Adrenal gland (tissue), 12 donors: Measurements from ENCODE around the gene NHS. TPM values are rescaled to one million over a fixed set of nuclear protein-coding genes. Genes with fewer than 3 reads are reported as not detected.

Experiments used
- DNase-seq, 7 donors: peaks; one replicate each; pipeline ENCODE4 v3.0.0-alpha.2; 2019 to 2020
- H3K27ac ChIP-seq, 5 donors: fragments of 200-600 bp; sonication (generic) in 4 of 5; 1 replicate in 3 of 5; 2 replicates in 2 of 5; pipeline versions ENCODE4 v1.5.1 to v1.8.0; 2016 to 2020; ENCODE audit warnings: mild to moderate bottlenecking in 1 of 5
- H3K27me3 ChIP-seq: fragments of 200-600 bp; 2 replicates; pipeline ENCODE4 v1.8.0; 2021
- H3K36me3 ChIP-seq, 2 donors: fragments of 200-600 bp; replicated peaks in 1 of 2; 1 replicate in 1 of 2; 2 replicates in 1 of 2; pipeline versions ENCODE4 v1.5.1 to v1.8.0; 2018 to 2022
- H3K4me1 ChIP-seq, 2 donors: fragments of 200-600 bp; replicated peaks in 1 of 2; 1 replicate in 1 of 2; 2 replicates in 1 of 2; pipeline versions ENCODE4 v1.5.1 to v1.8.0; 2018 to 2021
- H3K4me3 ChIP-seq, 4 donors: fragments of 200-600 bp; sonication (generic) in 3 of 4; one replicate each; pipeline ENCODE4 v1.5.1; 2016 to 2018
- H3K9me3 ChIP-seq, 3 donors: fragments of 200-600 bp; sonication (generic) in 1 of 3; replicated peaks in 1 of 3; 1 replicate in 2 of 3; 2 replicates in 1 of 3; pipeline versions ENCODE4 v1.5.1 to v1.8.0; 2016 to 2021
- POLR2A ChIP-seq, 2 donors: fragments of 450-650 bp; IDR thresholded peaks; one replicate each; pipeline ENCODE4 v1.6.1; 2017; ENCODE audit warnings: antibody characterized with exemption in 2 of 2, mild to moderate bottlenecking in 2 of 2, moderate library complexity in 1 of 2
- WGBS, 4 donors: extraction: QIAGEN DNeasy Blood & Tissue Kit in 2 of 4; methylation state at CpG; one replicate each; pipeline versions ENCODE4 v1.1.5 to v1.1.7; 2013 to 2017; 5-methylcytosine and 5-hydroxymethylcytosine counted together
- intact Hi-C, 2 donors: fragments of 100-400 bp; cut with DNase I; formaldehyde crosslinking; loops; one replicate each; pipeline versions ENCODE4 v1.14.1 to v1.15.0; 2022 to 2023
- polyA plus RNA-seq, 3 donors: library from polyadenylated mRNA; stranded (reverse); fragments of 200-250 nt in 2 of 3; fragments of 350-450 nt in 1 of 3; fragmentation: Illumina TruSeq in 1 of 3; extraction: RNeasy Lipid Tissue Mini Kit (QIAGEN cat#74804) in 1 of 3; gene quantifications; one replicate each; pipeline ENCODE4 v1.2.3, GENCODE V29; 2013 to 2014
- total RNA-seq, 9 donors: library from RNA; depleted of rRNA in 4 of 9; stranded (reverse); fragments of >200 nt in 4 of 9; fragments of 120-200 nt in 1 of 9; fragmentation: NEBNext Ultra II Directional in 1 of 9; extraction: Animal tissue kit (Norgen Biotek cat#: 25700) in 1 of 9; gene quantifications; one replicate each; pipeline versions ENCODE4 v1.1.0 to v1.2.4, GENCODE V29; 2013 to 2023
- TF ChIP-seq, protein P1 (sequence below), 6 experiments: fragments of 450-650 bp in 4 of 6; fragments of 200-600 bp in 2 of 6; sonication (generic) in 1 of 6; IDR thresholded peaks; 1 replicate in 5 of 6; 2 replicates in 1 of 6; pipeline versions ENCODE4 v1.5.1 to v1.8.0; 2016 to 2021; ENCODE audit warnings: antibody characterized with exemption in 6 of 6, mild to moderate bottlenecking in 2 of 6, moderate library complexity in 1 of 6
- donor health status: healthy with polysubstance abuse.
- donor health status: Bipolar disorder and iron deficiency.
- donor health status: DM: yes; HTN: yes; CAD: no.
- donor health status: DM: no; HTN: no; CAD: no.
- donor health status: DM: no; HTN: no; CAD: no.
- donor health status: DM: yes; HTN: yes; CAD: no.

NHS gene
- total and polyA plus RNA-seq, 12 donors = 4.4 to 12.5 (median 6.8) TPM

DNA sequence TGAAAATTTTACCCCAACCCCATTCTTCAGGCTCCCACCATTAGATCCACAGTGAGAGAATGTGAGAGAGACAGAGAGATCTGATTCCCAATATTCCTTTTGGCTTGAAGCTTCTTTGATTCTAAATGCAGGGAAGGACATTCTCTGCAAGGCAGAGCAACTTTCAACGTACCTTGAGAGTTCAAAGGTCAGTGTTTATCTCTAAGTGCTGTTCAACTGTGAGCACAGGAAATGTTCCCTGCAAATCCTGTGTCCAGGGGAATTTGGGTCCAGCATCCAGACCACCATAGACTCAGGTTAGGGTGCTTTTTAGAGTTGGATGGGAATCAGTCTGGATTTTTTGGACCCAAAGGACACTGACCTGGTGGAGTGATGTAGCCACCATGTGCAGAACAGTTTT is 97.4 kb downstream of the NHS start:
- H3K27ac ChIP-seq = no peak overlapping the region
- H3K4me3 ChIP-seq = no peak overlapping the region
- H3K4me1 ChIP-seq = peaks cover 0 to 15% of the 10 kb centered on the region in 2 donors
- no peaks in the 10 kb centered on the region for H3K36me3 ChIP-seq
- TF ChIP-seq, protein P1, sequence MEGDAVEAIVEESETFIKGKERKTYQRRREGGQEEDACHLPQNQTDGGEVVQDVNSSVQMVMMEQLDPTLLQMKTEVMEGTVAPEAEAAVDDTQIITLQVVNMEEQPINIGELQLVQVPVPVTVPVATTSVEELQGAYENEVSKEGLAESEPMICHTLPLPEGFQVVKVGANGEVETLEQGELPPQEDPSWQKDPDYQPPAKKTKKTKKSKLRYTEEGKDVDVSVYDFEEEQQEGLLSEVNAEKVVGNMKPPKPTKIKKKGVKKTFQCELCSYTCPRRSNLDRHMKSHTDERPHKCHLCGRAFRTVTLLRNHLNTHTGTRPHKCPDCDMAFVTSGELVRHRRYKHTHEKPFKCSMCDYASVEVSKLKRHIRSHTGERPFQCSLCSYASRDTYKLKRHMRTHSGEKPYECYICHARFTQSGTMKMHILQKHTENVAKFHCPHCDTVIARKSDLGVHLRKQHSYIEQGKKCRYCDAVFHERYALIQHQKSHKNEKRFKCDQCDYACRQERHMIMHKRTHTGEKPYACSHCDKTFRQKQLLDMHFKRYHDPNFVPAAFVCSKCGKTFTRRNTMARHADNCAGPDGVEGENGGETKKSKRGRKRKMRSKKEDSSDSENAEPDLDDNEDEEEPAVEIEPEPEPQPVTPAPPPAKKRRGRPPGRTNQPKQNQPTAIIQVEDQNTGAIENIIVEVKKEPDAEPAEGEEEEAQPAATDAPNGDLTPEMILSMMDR (IDR thresholded peaks at IDR 0.05) = no peak
- no peak for TF ChIP-seq POLR2A (IDR thresholded peaks at IDR 0.05)
- H3K9me3 ChIP-seq = no peaks in the 10 kb centered on the region
- H3K27me3 ChIP-seq = peaks cover 5% of the 10 kb centered on the region
- 0 to 19% (median 10%) methylated on average over 1 of the region's 1 CpG; no CpG with 5 or more reads in 1 of the 4 donors for WGBS, 4 donors
- intact Hi-C loops = no loop called here
- no peak for DNase-seq

- no peak for TF ChIP-seq POLR2A (IDR thresholded peaks at IDR 0.05)
- TF ChIP-seq, protein P1 (IDR thresholded peaks at IDR 0.05) = no peak
- Histone ChIP-seq H3K27me3 (peaks cover 5% of the 10 kb centered on the region), H3K9me3 (no peaks in the 10 kb centered on the region), H3K4me1 (peaks cover 0 to 15% of the 10 kb centered on the region in 2 donors), H3K4me3 (no peak overlapping the region), H3K36me3 (no peaks in the 10 kb centered on the region), H3K27ac (no peak overlapping the region)
- WGBS, 4 donors = 28 to 61% (median 43%) methylated on average over 2 of the region's 2 CpGs
- intact Hi-C loops = no loop called here
- DNase-seq = no peak
Observed at GRCh38 chrX:17473021-17473420, 98.0 kb downstream of the NHS start.

GRCh38 chrX:17474892-17475291 is 99.9 kb downstream of the NHS start:
- 29 to 57% (median 41%) methylated on average over 2 of the region's 2 CpGs for WGBS, 4 donors
- Histone ChIP-seq H3K27ac (peak overlapping the region in 3 of 5 donors; percentile 17 to 48 (median 22)), H3K9me3 (no peaks in the 10 kb centered on the region), H3K4me1 (peaks cover 0 to 15% of the 10 kb centered on the region in 2 donors), H3K4me3 (no peak overlapping the region), H3K27me3 (no peaks in the 10 kb centered on the region), H3K36me3 (no peaks in the 10 kb centered on the region)
- TF ChIP-seq, protein P1 (IDR thresholded peaks at IDR 0.05) = peak in 1 of 6 experiments; percentile 28
- no peak for TF ChIP-seq POLR2A (IDR thresholded peaks at IDR 0.05)
- peak in 2 of 7 donors; percentile 11 to 21 for DNase-seq
- intact Hi-C loops = no loop called here

- Histone ChIP-seq H3K4me1 (peaks cover 0 to 15% of the 10 kb centered on the region in 2 donors), H3K9me3 (no peaks in the 10 kb centered on the region), H3K36me3 (no peaks in the 10 kb centered on the region), H3K27ac (peak overlapping the region in 3 of 5 donors; percentile 17 to 48 (median 22)), H3K4me3 (no peak overlapping the region), H3K27me3 (no peaks in the 10 kb centered on the region)
- no peak for TF ChIP-seq POLR2A (IDR thresholded peaks at IDR 0.05)
- TF ChIP-seq, protein P1 (IDR thresholded peaks at IDR 0.05) = no peak
- DNase-seq = peak in 3 of 7 donors; percentile 20 to 31 (median 22)
- intact Hi-C loops = no loop called here
- 28 to 44% (median 34%) methylated on average over 6 of the region's 6 CpGs for WGBS, 4 donors
Observed at GRCh38 chrX:17475449-17476217, 100.6 kb downstream of the NHS start.
